Glutamatergic neuron (in vitro differentiated cells): ENCODE data around the gene TCEANC2. TPM values are rescaled to one million over a fixed set of nuclear protein-coding genes. Genes with fewer than 3 reads are reported as not detected.

Experiments
- DNase-seq: peaks from one replicate; pipeline ENCODE4 v3.0.0; 2022
- H3K27ac Mint-ChIP-seq: one replicate; pipeline ENCODE4 v1.8.0; 2020; ENCODE audit warnings: mild to moderate bottlenecking, mixed read lengths, inconsistent platforms; ENCODE audit not compliant: unreplicated experiment
- H3K27me3 Mint-ChIP-seq: one replicate; pipeline ENCODE4 v1.8.0; 2020; ENCODE audit warnings: mild to moderate bottlenecking, moderate library complexity, mixed read lengths, inconsistent platforms; ENCODE audit not compliant: unreplicated experiment
- H3K36me3 Mint-ChIP-seq: one replicate; pipeline ENCODE4 v1.8.0; 2020; ENCODE audit warnings: mild to moderate bottlenecking, mixed read lengths, inconsistent platforms; ENCODE audit not compliant: unreplicated experiment
- H3K4me1 Mint-ChIP-seq: one replicate; pipeline ENCODE4 v1.8.0; 2020; ENCODE audit warnings: mild to moderate bottlenecking, low read depth, mixed read lengths, inconsistent platforms; ENCODE audit not compliant: unreplicated experiment
- H3K4me3 Mint-ChIP-seq: one replicate; pipeline ENCODE4 v1.8.0; 2020; ENCODE audit warnings: mild to moderate bottlenecking, mixed read lengths, inconsistent platforms; ENCODE audit not compliant: unreplicated experiment
- H3K9me3 Mint-ChIP-seq: one replicate; pipeline ENCODE4 v1.8.0; 2020; ENCODE audit warnings: mild to moderate bottlenecking, moderate library complexity, mixed read lengths, inconsistent platforms; ENCODE audit not compliant: unreplicated experiment
- CTCF ChIP-seq: fragments of 200-600 bp; sonication (generic); IDR thresholded peaks from one replicate; pipeline ENCODE4 v1.5.0; 2021; ENCODE audit not compliant: partially characterized antibody, unreplicated experiment
- total RNA-seq: library from RNA; stranded (reverse); fragmentation: NEBNext Ultra II Directional; extraction: Animal tissue kit (Norgen Biotek cat#: 25700); gene quantifications from one replicate; pipeline ENCODE4 v1.2.1, GENCODE V29; 2021; ENCODE audit not compliant: unreplicated experiment

Gene TCEANC2
- total RNA-seq, 1 donor from 2014 or later: 10.7 TPM

GRCh38 chr1:54142146-54142900 is 88.9 kb downstream of the TCEANC2 start:
- no peak overlapping the region for H3K4me3 Mint-ChIP-seq
- no peak for TF ChIP-seq CTCF
- peaks cover 4% of the 10 kb centered on the region for H3K9me3 Mint-ChIP-seq

GRCh38 chr1:54144366-54144765 is 91.0 kb downstream of the TCEANC2 start:
- no peak overlapping the region for H3K27ac Mint-ChIP-seq
- H3K27me3 Mint-ChIP-seq: peaks cover 3% of the 10 kb centered on the region
- H3K36me3 Mint-ChIP-seq: no peaks in the 10 kb centered on the region
- no peak for TF ChIP-seq CTCF
- no peak overlapping the region for H3K4me3 Mint-ChIP-seq
- no peaks in the 10 kb centered on the region for H3K4me1 Mint-ChIP-seq
- DNase-seq: no peak
- peaks cover 4% of the 10 kb centered on the region for H3K9me3 Mint-ChIP-seq

More at GRCh38 chr1:54142146-54142900, 88.9 kb downstream of the TCEANC2 start:
- Mint-ChIP-seq H3K27me3 (peaks cover 3% of the 10 kb centered on the region), H3K27ac (no peak overlapping the region), H3K36me3 (no peaks in the 10 kb centered on the region), H3K4me1 (peaks cover 2% of the 10 kb centered on the region)
- DNase-seq: no peak

GRCh38 chr1:54149734-54150133 is 96.3 kb downstream of the TCEANC2 start:
- Mint-ChIP-seq H3K4me1 (peaks cover 9% of the 10 kb centered on the region), H3K27me3 (peaks cover 2% of the 10 kb centered on the region), H3K36me3 (no peaks in the 10 kb centered on the region), H3K9me3 (peaks cover 2% of the 10 kb centered on the region), H3K27ac (no peak overlapping the region), H3K4me3 (no peak overlapping the region)
- TF ChIP-seq CTCF: no peak
- no peak for DNase-seq

GRCh38 chr1:54151013-54151412 is 97.6 kb downstream of the TCEANC2 start:
- no peak for TF ChIP-seq CTCF
- Mint-ChIP-seq H3K4me3 (no peak overlapping the region), H3K4me1 (peaks cover 9% of the 10 kb centered on the region), H3K27ac (no peak overlapping the region), H3K36me3 (no peaks in the 10 kb centered on the region), H3K9me3 (peaks cover 2% of the 10 kb centered on the region), H3K27me3 (peaks cover 3% of the 10 kb centered on the region)
- DNase-seq: no peak

GRCh38 chr1:54152696-54153095 is 99.3 kb downstream of the TCEANC2 start, which contains the start of gene CDCP2:
TSS of gene CDCP2 (minus strand) at chr1:54153000. CDS start at chr1:54152922, 78 bp downstream.
- Mint-ChIP-seq H3K27ac (no peak within 1 kb of the TSS), H3K27me3 (peaks cover 3% of the 10 kb centered on the region), H3K4me3 (peak within 1 kb of the TSS; percentile 12), H3K36me3 (no peaks in the 10 kb centered on the region), H3K4me1 (peaks cover 9% of the 10 kb centered on the region), H3K9me3 (peaks cover 2% of the 10 kb centered on the region)
- DNase-seq: no peak
- TF ChIP-seq CTCF: no peak
